B cell (primary cell): Measurements from ENCODE around the gene SLC25A38. TPM values are rescaled to one million over a fixed set of nuclear protein-coding genes. Genes with fewer than 3 reads are reported as not detected.

ENCODE experiments used
- ATAC-seq: fragments of 200-7000 bp; cut with Tn5 transposase; one replicate; pipeline ENCODE4 v1.10.0; 2021; ENCODE audit warnings: low read depth, mild to moderate bottlenecking, moderate number of reproducible peaks, moderate library complexity
- CTCF ChIA-PET: fragments of 350-600 bp; sonication (Branson Sonifier 250); formaldehyde crosslinking; loops from one replicate; lab custom pipeline; 2021; ENCODE audit warnings: antibody characterized with exemption, inconsistent platforms; lab: Charles Lee
- POLR2A ChIA-PET: fragments of 350-600 bp; sonication (Branson Sonifier 250); formaldehyde crosslinking; loops from one replicate; lab custom pipeline; 2021; ENCODE audit warnings: antibody characterized with exemption; lab: Charles Lee
- DNase-seq: peaks from one replicate; pipeline ENCODE4 v3.0.0; 2013
- H2AFZ ChIP-seq: 2 replicates; pipeline ENCODE4 v1.6.1; 2012; ENCODE audit warnings: mild to moderate bottlenecking, low read depth, low read length; ENCODE audit not compliant: insufficient read depth, poor library complexity, severe bottlenecking
- H3K27ac ChIP-seq, 2 donors: 1 replicate in 1 of 2; 2 replicates in 1 of 2; pipeline ENCODE4 v1.5.1; 2012 to 2013; ENCODE audit warnings: low read length in 2 of 2, mild to moderate bottlenecking in 2 of 2, moderate library complexity in 1 of 2
- H3K27me3 ChIP-seq, 4 experiments: fragments of 200-600 bp in 1 of 4; sonication (generic) in 1 of 4; replicated peaks in 1 of 4; 1 replicate in 2 of 4; 2 replicates in 2 of 4; pipeline versions ENCODE4 v1.6.1 to v1.7.0; 2013 to 2016; ENCODE audit warnings: low read length in 3 of 4, mild to moderate bottlenecking in 2 of 4, mixed read lengths in 1 of 4, moderate library complexity in 1 of 4; ENCODE audit not compliant: insufficient read depth in 4 of 4, control insufficient read depth in 3 of 4; ENCODE audit errors: control extremely low read depth in 1 of 4
- H3K36me3 ChIP-seq, 2 experiments: replicated peaks in 1 of 2; 1 replicate in 1 of 2; 2 replicates in 1 of 2; pipeline versions ENCODE4 v1.6.1 to v1.7.1; 2013; ENCODE audit warnings: low read length in 1 of 2; ENCODE audit not compliant: insufficient read depth in 2 of 2, control insufficient read depth in 1 of 2; ENCODE audit errors: control extremely low read depth in 1 of 2, extremely low read depth in 1 of 2
- H3K4me1 ChIP-seq, 2 donors: fragments of 200-600 bp in 1 of 2; sonication (generic) in 1 of 2; 1 replicate in 1 of 2; 2 replicates in 1 of 2; pipeline versions ENCODE4 v1.5.1 to v1.6.1; 2013 to 2017; ENCODE audit warnings: low read length in 2 of 2; ENCODE audit not compliant: control insufficient read depth in 2 of 2, insufficient read depth in 2 of 2
- H3K4me2 ChIP-seq: replicated peaks from 2 replicates; pipeline ENCODE3; 2012; ENCODE audit warnings: mild to moderate bottlenecking, low read depth, low read length; ENCODE audit not compliant: poor library complexity, severe bottlenecking
- H3K4me3 ChIP-seq, 5 experiments: fragments of 200-600 bp in 1 of 5; sonication (generic) in 1 of 5; 1 replicate in 3 of 5; 2 replicates in 2 of 5; pipeline versions ENCODE4 v1.5.1 to v1.7.0; 2011 to 2016; ENCODE audit warnings: low read length in 4 of 5, mild to moderate bottlenecking in 4 of 5, low read depth in 2 of 5, control low read depth in 1 of 5, moderate library complexity in 1 of 5; ENCODE audit not compliant: insufficient read depth in 1 of 5; ENCODE audit errors: control extremely low read depth in 1 of 5, extremely low read depth in 1 of 5
- H3K79me2 ChIP-seq: fragments of 200-600 bp; sonication (generic); one replicate; pipeline ENCODE4 v1.6.0; 2016; ENCODE audit warnings: low read length; ENCODE audit not compliant: control insufficient read depth, insufficient read depth
- H3K9ac ChIP-seq: fragments of 200-600 bp; sonication (generic); 2 replicates; pipeline ENCODE4 v1.6.1; 2017; ENCODE audit warnings: mild to moderate bottlenecking, low read length, moderate library complexity
- H3K9me3 ChIP-seq, 3 donors: one replicate each; pipeline versions ENCODE4 v1.6.1 to v1.7.1; 2013; ENCODE audit warnings: low read length in 2 of 3; ENCODE audit not compliant: control insufficient read depth in 2 of 3, insufficient read depth in 1 of 3; ENCODE audit errors: control extremely low read depth in 1 of 3
- H4K20me1 ChIP-seq: 2 replicates; pipeline ENCODE4 v1.6.0; 2012; ENCODE audit warnings: mild to moderate bottlenecking, low read length; ENCODE audit not compliant: insufficient read depth, control insufficient read depth, poor library complexity, severe bottlenecking
- H3K27ac Mint-ChIP-seq: one replicate; pipeline ENCODE4 v1.8.0; 2021; ENCODE audit warnings: mixed read lengths
- H3K27me3 Mint-ChIP-seq: one replicate; pipeline ENCODE4 v1.8.0; 2021; ENCODE audit warnings: mixed read lengths
- H3K4me1 Mint-ChIP-seq: one replicate; pipeline ENCODE4 v1.8.0; 2021; ENCODE audit warnings: mixed read lengths
- H3K4me3 Mint-ChIP-seq: one replicate; pipeline ENCODE4 v1.8.0; 2021; ENCODE audit warnings: mixed read lengths
- H3K9me3 Mint-ChIP-seq: one replicate; pipeline ENCODE4 v1.8.0; 2022; ENCODE audit warnings: mixed read lengths; ENCODE audit not compliant: insufficient read depth
- EZH2 ChIP-seq: IDR thresholded peaks from 2 replicates; pipeline ENCODE4 v1.6.1; 2012; ENCODE audit warnings: borderline replicate concordance, low read depth, mild to moderate bottlenecking, moderate library complexity, low read length; ENCODE audit not compliant: insufficient read depth, poor library complexity, severe bottlenecking
- WGBS: methylation state at CpG from one replicate; pipeline ENCODE4 v1.1.5; 2013; ENCODE audit warnings: missing lambda C conversion rate; ENCODE audit not compliant: insufficient coverage; 5-methylcytosine and 5-hydroxymethylcytosine counted together
- intact Hi-C: fragments of 100-400 bp; cut with micrococcal nuclease; formaldehyde crosslinking; loops from one replicate; pipeline ENCODE4 v1.10.0; 2022
- polyA plus RNA-seq: library from polyadenylated mRNA; depleted of rRNA; stranded (reverse); fragments of >200 nt; gene quantifications from 2 replicates; pipeline ENCODE4 v1.2.3, GENCODE V29; 2012
- total RNA-seq, 2 donors: library from RNA; stranded (reverse); fragments of 120-200 nt in 1 of 2; gene quantifications; 1 replicate in 1 of 2; 2 replicates in 1 of 2; pipeline versions ENCODE4 v1.2.3 to v1.2.4, GENCODE V29; 2013 to 2022
- TF ChIP-seq, protein P1 (sequence below): fragments of 200-600 bp; IDR thresholded peaks from one replicate; pipeline ENCODE4 v1.8.0; 2022; ENCODE audit warnings: antibody characterized with exemption, mild to moderate bottlenecking

The SLC25A38 gene
- total and polyA plus RNA-seq, 2 donors (not counting 1 experiment from before 2014, with no cell fraction given) = 45.5 to 53.0 TPM

DNA sequence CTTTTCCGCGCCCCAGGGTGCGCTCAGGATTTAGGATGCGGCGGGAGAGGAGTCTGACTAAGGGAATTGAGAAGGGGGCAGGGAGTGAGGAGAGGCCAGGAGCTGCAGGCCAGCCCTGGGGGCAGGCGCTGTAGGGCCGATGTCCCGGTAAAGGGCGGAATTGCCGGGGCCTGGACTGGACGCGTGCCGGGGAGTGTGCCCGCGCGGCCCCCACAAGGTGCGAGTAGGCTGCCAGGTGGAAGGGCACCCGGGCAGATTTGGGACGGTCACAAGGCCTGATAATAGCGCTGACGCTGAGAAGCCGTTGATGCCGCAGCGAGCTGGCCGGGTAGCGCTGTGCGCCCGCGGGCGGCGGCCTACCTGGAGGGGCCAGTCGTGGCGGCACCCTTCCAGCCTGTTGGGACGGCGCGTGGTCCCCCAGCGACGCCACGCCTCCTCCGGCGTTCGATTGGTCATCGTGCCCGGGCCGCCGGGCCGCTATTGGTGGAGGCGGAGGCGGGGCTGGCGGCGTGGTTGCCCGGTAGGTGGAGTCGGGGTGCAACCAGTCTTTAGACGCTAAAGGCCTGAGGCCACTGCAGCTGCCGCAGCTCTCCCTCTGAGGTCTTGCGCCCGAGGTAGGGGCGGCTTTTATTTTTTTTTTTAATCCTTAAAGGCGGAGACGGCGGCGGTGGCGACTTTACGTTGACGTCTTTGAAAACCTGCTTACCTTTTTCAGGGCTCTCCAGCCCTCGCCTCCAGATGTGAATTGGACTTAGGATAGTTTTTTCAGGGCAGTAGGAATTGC is 903 bp downstream of the SLC25A38 start:
- H3K9me3 ChIP-seq = no peaks in the 10 kb centered on the region
- DNase-seq (peak; percentile 95), ATAC-seq (peak; percentile 85)
- ChIA-PET POLR2A (interaction anchor here (0.8 to 2.1 kb wide), 3 partner anchors 22 to 333 kb away, joined by 3 to 17 read pairs (median 6); partner anchors contain the start of gene RPSA), CTCF (interaction anchor here (1.1 to 1.3 kb wide), 3 partner anchors 21 to 26 kb away, joined by 3 to 6 read pairs (median 5); partner anchors contain the start of gene RPSA)
- peak overlapping the region; percentile 98 for H3K4me2 ChIP-seq
- H3K9ac ChIP-seq = peak overlapping the region; percentile 88
- under 1% methylated on average over 58 of the region's 66 CpGs for WGBS
- no peaks in the 10 kb centered on the region for H3K36me3 ChIP-seq
- H4K20me1 ChIP-seq = peaks cover 43% of the 10 kb centered on the region
- peak overlapping the region; percentile 98 for H3K4me3 Mint-ChIP-seq
- H3K4me1 Mint-ChIP-seq = peaks cover 50% of the 10 kb centered on the region
- intact Hi-C loops = loop anchor here (1.0 to 5.0 kb wide), 7 partner anchors 22 to 1247 kb away; partner anchors contain the start of genes ACAA1, EIF1B, GORASP1 and MYD88
- H3K4me3 ChIP-seq = peak overlapping the region in 4 of 5 experiments; percentile 67 to 91 (median 84)
- H3K27ac Mint-ChIP-seq = peak overlapping the region; percentile 99
- TF ChIP-seq, protein P1, sequence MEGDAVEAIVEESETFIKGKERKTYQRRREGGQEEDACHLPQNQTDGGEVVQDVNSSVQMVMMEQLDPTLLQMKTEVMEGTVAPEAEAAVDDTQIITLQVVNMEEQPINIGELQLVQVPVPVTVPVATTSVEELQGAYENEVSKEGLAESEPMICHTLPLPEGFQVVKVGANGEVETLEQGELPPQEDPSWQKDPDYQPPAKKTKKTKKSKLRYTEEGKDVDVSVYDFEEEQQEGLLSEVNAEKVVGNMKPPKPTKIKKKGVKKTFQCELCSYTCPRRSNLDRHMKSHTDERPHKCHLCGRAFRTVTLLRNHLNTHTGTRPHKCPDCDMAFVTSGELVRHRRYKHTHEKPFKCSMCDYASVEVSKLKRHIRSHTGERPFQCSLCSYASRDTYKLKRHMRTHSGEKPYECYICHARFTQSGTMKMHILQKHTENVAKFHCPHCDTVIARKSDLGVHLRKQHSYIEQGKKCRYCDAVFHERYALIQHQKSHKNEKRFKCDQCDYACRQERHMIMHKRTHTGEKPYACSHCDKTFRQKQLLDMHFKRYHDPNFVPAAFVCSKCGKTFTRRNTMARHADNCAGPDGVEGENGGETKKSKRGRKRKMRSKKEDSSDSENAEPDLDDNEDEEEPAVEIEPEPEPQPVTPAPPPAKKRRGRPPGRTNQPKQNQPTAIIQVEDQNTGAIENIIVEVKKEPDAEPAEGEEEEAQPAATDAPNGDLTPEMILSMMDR = no peak
- no peak for TF ChIP-seq EZH2
- peaks cover 51 to 58% of the 10 kb centered on the region in 2 donors for H3K4me1 ChIP-seq
- H3K27me3 Mint-ChIP-seq = no peaks in the 10 kb centered on the region
- peaks cover 46% of the 10 kb centered on the region for H3K79me2 ChIP-seq
- H2AFZ ChIP-seq = peak overlapping the region; percentile 88
- H3K27me3 ChIP-seq = no peaks in the 10 kb centered on the region
- no peaks in the 10 kb centered on the region for H3K9me3 Mint-ChIP-seq
- peak overlapping the region; percentile 94 to 96 for H3K27ac ChIP-seq

DNA sequence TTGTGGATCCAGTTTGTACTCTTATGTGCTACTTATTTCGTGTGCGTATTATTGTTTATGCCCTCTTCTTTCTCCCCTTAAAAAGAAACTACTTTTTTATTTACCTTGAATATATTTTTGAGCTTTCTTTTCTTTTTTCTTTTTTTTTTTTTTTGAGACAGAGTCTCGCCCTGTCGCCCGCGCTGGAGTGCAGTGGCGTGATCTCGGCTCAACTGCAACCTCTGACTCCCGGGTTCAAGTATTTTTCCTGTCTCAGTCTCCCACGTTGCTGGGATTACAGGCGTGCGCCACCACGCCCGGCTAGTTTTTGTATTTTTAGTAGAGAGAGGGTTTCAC is 1.5 kb downstream of the SLC25A38 start:
- 75% methylated on average over 6 of the region's 14 CpGs for WGBS
- peak overlapping the region; percentile 88 for H2AFZ ChIP-seq
- peak overlapping the region in 4 of 5 experiments; percentile 67 to 91 (median 84) for H3K4me3 ChIP-seq
- H3K9ac ChIP-seq = peak overlapping the region; percentile 88
- no peaks in the 10 kb centered on the region for H3K9me3 ChIP-seq
- no peaks in the 10 kb centered on the region for H3K36me3 ChIP-seq
- H3K4me1 ChIP-seq = peaks cover 57 to 64% of the 10 kb centered on the region in 2 donors
- ATAC-seq (no peak), DNase-seq (no peak)
- peaks cover 43% of the 10 kb centered on the region for H4K20me1 ChIP-seq
- POLR2A ChIA-PET = interaction anchor here (0.8 to 2.1 kb wide), 3 partner anchors 22 to 334 kb away, joined by 3 to 17 read pairs (median 6); partner anchors contain the start of gene RPSA
- no peaks in the 10 kb centered on the region for H3K27me3 ChIP-seq
- peak overlapping the region; percentile 98 for H3K4me2 ChIP-seq
- Mint-ChIP-seq H3K27ac (peak overlapping the region; percentile 99), H3K27me3 (no peaks in the 10 kb centered on the region), H3K9me3 (no peaks in the 10 kb centered on the region), H3K4me3 (peak overlapping the region; percentile 98), H3K4me1 (peaks cover 56% of the 10 kb centered on the region)
- intact Hi-C loops = loop anchor here (1.0 to 5.0 kb wide), 6 partner anchors 22 to 1247 kb away; partner anchors contain the start of genes ACAA1, EIF1B, GORASP1 and MYD88
- CTCF ChIA-PET = interaction anchor here (0.9 to 1.3 kb wide), 4 partner anchors 21 to 28 kb away, joined by 3 to 6 read pairs (median 4); partner anchors contain the start of gene RPSA
- no peak for TF ChIP-seq EZH2
- TF ChIP-seq, protein P1 = no peak
- H3K27ac ChIP-seq = peak overlapping the region; percentile 35 to 96
- peaks cover 51% of the 10 kb centered on the region for H3K79me2 ChIP-seq
